Measurements from ENCODE around the gene YPEL3. TPM values are rescaled to one million over a fixed set of nuclear protein-coding genes. Genes with fewer than 3 reads are reported as not detected.

Gene YPEL3
- total RNA-seq, 1 donor from 2014 or later: 36.9 TPM

DNA sequence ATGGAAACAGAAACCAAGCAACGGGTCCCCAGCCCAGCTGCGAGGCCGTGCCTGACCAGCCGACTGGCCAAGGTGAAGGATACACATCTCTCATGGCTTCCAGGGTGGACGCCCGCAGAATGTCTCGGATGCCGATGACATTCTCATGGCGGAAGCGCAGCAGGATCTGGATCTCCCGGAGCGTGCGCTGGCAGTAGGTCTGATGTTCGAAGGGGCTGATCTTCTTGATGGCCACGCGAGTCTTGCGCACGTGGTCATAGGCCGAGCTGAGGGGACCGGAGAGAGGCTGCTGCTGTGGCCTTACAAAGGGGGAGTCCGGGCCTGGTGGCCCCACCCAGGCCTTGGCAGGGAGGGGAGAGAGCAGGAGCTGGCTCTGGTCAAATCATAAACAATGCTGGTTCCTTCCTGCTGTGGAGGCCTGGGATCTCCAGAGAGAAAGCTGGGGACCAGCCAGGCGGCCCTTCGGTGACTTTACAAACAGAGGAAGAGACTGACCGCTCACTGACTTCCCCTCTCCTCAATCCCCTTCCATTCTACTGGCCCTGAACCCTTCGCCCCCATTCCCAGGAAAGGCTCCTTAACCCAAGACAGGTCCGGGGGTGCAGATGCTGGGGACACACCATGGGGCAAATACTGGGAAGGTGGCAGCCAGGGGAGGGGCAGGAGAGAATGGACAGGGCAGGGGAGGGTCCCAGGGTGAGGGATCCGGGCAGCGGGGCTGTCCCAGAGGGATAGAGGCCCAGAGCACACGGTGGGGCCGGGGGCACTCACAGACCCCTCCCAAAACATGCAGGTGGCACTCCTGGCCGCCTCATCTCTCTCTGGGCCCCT is 25.9 kb upstream of the YPEL3 start:
- Mint-ChIP-seq H3K27ac (peak overlapping the region; percentile 81), H3K9me3 (no peaks in the 10 kb centered on the region), H3K27me3 (ENCODE audit: low read depth) (no peaks in the 10 kb centered on the region), H3K4me3 (peak overlapping the region; percentile 85), H3K36me3 (peaks cover 10% of the 10 kb centered on the region), H3K4me1 (peaks cover 22% of the 10 kb centered on the region)
- TF ChIP-seq, protein P1, sequence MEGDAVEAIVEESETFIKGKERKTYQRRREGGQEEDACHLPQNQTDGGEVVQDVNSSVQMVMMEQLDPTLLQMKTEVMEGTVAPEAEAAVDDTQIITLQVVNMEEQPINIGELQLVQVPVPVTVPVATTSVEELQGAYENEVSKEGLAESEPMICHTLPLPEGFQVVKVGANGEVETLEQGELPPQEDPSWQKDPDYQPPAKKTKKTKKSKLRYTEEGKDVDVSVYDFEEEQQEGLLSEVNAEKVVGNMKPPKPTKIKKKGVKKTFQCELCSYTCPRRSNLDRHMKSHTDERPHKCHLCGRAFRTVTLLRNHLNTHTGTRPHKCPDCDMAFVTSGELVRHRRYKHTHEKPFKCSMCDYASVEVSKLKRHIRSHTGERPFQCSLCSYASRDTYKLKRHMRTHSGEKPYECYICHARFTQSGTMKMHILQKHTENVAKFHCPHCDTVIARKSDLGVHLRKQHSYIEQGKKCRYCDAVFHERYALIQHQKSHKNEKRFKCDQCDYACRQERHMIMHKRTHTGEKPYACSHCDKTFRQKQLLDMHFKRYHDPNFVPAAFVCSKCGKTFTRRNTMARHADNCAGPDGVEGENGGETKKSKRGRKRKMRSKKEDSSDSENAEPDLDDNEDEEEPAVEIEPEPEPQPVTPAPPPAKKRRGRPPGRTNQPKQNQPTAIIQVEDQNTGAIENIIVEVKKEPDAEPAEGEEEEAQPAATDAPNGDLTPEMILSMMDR (IDR thresholded peaks at IDR 0.05; ENCODE audit: unreplicated experiment): no peak
- DNase-seq (ENCODE audit: low spot score in 2 of 2, unreplicated experiment in 2 of 2): no peak

DNA sequence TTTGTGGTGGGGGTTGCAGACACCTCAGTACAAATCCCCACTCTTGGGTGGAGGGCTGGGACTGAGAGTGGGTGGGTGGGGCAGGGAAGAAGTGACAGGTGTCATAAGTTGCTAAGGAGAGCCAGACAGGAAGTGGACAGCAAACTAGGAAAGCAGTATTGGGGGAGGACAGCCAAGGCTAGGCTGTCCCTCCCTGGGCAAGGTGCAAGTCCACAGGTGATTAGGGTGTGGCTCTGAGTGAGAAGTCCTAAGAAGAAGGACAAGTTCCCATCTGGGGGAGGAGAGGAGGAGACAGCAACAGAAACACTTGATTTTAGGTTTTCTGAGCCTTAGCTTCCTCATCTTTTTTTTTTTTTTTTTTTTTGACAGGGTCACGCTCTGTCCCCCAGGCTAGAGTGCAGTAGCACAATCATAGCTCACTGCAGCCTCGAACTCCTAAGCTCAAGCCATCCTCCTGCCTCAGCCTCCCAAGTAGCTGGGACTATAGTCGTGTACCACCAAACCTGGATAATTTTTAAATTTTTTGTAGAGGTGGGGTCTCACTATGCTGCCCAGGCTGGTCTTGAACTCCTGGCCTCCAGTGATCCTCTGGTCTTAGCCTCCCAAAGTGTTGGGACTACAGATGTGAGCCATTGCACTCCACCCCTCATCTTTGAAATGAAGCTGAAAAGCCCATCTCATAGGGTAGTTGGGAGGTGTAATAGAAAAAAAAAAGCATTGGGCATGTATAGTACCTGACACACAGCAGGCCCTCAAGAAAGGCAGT is 24.5 kb upstream of the YPEL3 start:
- H3K27me3 Mint-ChIP-seq (ENCODE audit: low read depth): no peaks in the 10 kb centered on the region
- H3K4me1 Mint-ChIP-seq: peaks cover 22% of the 10 kb centered on the region
- no peaks in the 10 kb centered on the region for H3K9me3 Mint-ChIP-seq
- peaks cover 12% of the 10 kb centered on the region for H3K36me3 Mint-ChIP-seq
- H3K27ac Mint-ChIP-seq: peak overlapping the region; percentile 59
- DNase-seq (ENCODE audit: low spot score in 2 of 2, unreplicated experiment in 2 of 2): no peak
- no peak overlapping the region for H3K4me3 Mint-ChIP-seq
- TF ChIP-seq, protein P1 (IDR thresholded peaks at IDR 0.05; ENCODE audit: unreplicated experiment): no peak

DNA sequence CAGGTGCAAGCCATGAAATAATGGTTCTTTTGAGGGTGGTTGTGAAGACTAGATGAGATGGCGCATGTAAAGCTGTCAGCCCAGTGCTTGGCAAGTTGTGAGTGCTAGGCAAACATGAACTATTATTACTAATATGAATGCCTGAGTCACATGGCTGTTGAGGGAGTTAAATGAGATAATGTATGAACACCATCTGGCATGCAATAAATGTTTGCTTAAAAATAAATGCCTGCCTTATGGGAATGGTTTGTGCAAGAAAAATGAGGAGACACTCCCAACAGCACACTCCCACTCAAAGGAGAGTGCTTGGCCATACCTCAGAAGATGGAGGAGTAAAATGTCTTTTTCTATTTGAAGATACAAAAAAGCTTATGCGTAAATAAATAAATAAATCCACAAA is 23.4 kb upstream of the YPEL3 start:
- TF ChIP-seq, protein P1 (IDR thresholded peaks at IDR 0.05; ENCODE audit: unreplicated experiment): no peak

DNA sequence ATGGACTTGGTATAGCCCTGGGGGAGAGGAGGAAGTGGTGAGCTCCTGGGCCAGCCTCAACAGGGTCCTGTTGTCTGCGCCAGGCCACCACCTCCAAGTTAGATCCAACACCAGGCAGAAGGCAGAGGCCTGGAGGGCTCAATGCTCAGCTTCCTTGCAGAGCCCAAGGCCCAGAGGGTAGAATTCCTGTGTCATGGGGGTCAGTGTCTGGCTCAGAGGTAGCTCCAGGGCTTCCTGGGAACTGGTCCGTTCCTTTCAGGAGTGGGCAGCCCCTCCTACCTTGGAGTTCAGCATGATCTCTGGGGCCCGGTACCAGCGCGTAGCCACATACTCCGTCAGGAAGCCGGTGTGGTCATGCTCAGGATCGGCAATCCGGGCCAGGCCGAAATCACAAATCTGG is 21.8 kb upstream of the YPEL3 start:
- Mint-ChIP-seq H3K27me3 (ENCODE audit: low read depth) (no peaks in the 10 kb centered on the region), H3K36me3 (peaks cover 18% of the 10 kb centered on the region)

More for the DNA sequence above, 23.4 kb upstream of the YPEL3 start:
- H3K9me3 Mint-ChIP-seq: no peaks in the 10 kb centered on the region
- no peak overlapping the region for H3K4me3 Mint-ChIP-seq
- H3K27ac Mint-ChIP-seq: peak overlapping the region; percentile 34
- H3K27me3 Mint-ChIP-seq (ENCODE audit: low read depth): no peaks in the 10 kb centered on the region
- H3K4me1 Mint-ChIP-seq: peaks cover 21% of the 10 kb centered on the region
- peaks cover 12% of the 10 kb centered on the region for H3K36me3 Mint-ChIP-seq
- DNase-seq (ENCODE audit: low spot score in 2 of 2, unreplicated experiment in 2 of 2): no peak

More for the DNA sequence above, 21.8 kb upstream of the YPEL3 start:
- TF ChIP-seq, protein P1 (IDR thresholded peaks at IDR 0.05; ENCODE audit: unreplicated experiment): no peak
- Mint-ChIP-seq H3K4me1 (peaks cover 16% of the 10 kb centered on the region), H3K27ac (no peak overlapping the region), H3K9me3 (no peaks in the 10 kb centered on the region), H3K4me3 (no peak overlapping the region)
- DNase-seq (ENCODE audit: low spot score in 2 of 2, unreplicated experiment in 2 of 2): no peak

Measured in mesothelial cell of epicardium (in vitro differentiated cells).